ENCODE measurements around the gene ZNHIT2.
"Not testable (repeated sequence)": the region's sequence is repeated elsewhere in the genome, so short reads cannot be mapped to it uniquely, and the experiment has no call there.

Gene ZNHIT2

DNA sequence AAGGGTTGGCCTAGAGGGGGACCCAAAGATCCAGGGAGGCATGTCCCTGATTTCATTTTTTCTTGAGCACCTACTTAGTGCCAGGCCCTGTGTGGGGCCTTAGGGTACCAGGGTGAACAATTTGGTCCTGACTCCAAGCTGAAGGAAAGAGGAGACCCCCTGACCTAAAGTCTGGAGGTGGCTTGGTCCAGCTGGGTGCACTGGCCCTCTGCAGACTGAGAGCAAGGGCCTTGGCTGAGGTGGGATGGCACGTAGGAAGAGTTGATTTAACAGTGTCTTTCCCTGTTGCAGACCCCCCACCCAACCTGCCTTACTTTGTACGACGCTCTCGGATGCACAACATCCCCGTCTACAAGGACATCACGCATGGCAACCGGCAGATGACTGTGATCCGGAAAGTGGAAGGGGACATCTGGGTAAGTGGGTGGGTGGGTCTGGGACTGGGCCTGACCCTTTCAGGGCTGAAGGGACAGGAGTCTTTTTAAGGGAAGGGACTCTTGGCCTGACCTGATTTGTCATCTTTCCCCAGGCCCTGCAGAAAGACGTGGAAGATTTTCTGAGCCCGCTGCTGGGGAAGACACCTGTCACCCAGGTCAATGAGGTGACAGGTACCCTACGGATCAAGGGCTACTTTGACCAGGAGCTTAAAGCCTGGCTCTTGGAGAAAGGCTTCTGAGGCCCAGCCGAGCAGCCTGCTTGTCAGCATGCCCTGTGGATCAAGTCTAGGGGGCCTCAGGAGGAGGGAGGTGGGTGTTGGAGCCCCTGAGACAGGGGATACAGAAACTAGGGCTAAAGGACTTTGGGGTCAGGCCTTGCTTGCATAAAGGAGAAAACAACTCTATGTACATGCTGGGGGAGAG, 7.9 kb upstream of the ZNHIT2 start:
- H3K4me3 ChIP-seq (ENCODE audit: low read length), result no peak overlapping the region
- no peak for DNase-seq (ENCODE audit: low read depth)
- TF ChIP-seq, protein P1, sequence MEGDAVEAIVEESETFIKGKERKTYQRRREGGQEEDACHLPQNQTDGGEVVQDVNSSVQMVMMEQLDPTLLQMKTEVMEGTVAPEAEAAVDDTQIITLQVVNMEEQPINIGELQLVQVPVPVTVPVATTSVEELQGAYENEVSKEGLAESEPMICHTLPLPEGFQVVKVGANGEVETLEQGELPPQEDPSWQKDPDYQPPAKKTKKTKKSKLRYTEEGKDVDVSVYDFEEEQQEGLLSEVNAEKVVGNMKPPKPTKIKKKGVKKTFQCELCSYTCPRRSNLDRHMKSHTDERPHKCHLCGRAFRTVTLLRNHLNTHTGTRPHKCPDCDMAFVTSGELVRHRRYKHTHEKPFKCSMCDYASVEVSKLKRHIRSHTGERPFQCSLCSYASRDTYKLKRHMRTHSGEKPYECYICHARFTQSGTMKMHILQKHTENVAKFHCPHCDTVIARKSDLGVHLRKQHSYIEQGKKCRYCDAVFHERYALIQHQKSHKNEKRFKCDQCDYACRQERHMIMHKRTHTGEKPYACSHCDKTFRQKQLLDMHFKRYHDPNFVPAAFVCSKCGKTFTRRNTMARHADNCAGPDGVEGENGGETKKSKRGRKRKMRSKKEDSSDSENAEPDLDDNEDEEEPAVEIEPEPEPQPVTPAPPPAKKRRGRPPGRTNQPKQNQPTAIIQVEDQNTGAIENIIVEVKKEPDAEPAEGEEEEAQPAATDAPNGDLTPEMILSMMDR (conservative IDR thresholded peaks at IDR 0.05; ENCODE audit: low read length), result no peak

- no peak for DNase-seq (ENCODE audit: low read depth)
- H3K4me3 ChIP-seq (ENCODE audit: low read length), result no peak overlapping the region
- TF ChIP-seq, protein P1 (conservative IDR thresholded peaks at IDR 0.05; ENCODE audit: low read length), result no peak
Observed at GRCh38 chr11:65124480-65125196, 7.1 kb upstream of the ZNHIT2 start.

- TF ChIP-seq, protein P1 (conservative IDR thresholded peaks at IDR 0.05; ENCODE audit: low read length), result no peak
- H3K4me3 ChIP-seq (ENCODE audit: low read length), result peak within 1 kb of the TSS; percentile 98
- DNase-seq (ENCODE audit: low read depth), result peak; percentile 92
Observed at GRCh38 chr11:65121865-65122696, 4.6 kb upstream of the ZNHIT2 start, which contains the start of the genes FAU and MRPL49. Gene FAU, minus strand, starts transcription at chr11:65122134. Its CDS starts 321 bp downstream, at chr11:65121813. Gene MRPL49, plus strand, starts transcription at chr11:65122321. Its CDS starts 26 bp downstream, at chr11:65122347.

DNA sequence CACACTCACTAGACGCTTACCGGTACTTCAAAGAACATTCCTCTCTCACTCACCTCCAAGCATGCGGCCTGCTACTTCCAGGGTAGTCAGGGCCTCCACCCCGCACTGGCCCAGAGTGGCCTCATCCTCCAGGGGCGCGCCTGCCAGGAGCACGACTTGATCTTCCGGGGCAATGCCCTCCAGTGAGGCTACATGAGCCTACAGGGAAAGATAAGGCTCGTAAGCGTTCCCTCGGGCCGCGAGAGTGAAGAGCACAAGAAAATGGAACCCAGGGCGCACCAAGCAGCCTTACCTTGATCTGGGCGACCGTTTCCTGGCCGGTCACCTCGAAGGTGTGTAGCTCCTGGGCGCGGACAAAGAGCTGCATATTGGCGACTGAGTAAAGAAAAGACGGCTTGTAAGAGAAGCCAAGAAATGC, 4.0 kb upstream of the ZNHIT2 start:
- DNase-seq (ENCODE audit: low read depth), result no peak
- TF ChIP-seq, protein P1 (conservative IDR thresholded peaks at IDR 0.05; ENCODE audit: low read length), result no peak
- H3K4me3 ChIP-seq (ENCODE audit: low read length), result peak overlapping the region; percentile 98

DNA sequence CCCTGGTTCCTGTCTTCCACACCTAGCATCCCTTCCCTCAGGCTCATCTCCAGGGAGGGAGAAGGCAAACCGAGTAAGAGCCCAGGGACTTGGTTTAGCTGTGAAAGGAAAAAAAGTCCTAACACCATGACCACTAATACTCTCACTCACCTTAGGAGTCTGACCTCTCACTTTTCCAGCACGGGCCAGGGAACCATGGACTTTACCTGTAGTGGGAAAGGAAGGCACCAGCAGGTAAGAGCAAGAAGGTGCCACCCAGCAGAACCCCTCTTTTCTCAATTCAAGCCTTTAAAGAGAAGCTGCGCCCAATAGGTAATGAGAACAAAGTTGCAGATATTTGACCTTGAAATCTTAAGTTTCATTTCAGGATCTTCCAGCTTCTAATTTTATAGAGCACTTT, 3.3 kb upstream of the ZNHIT2 start:
- no peak for DNase-seq (ENCODE audit: low read depth)
- TF ChIP-seq, protein P1 (conservative IDR thresholded peaks at IDR 0.05; ENCODE audit: low read length), result no peak
- H3K4me3 ChIP-seq (ENCODE audit: low read length), result peak overlapping the region; percentile 98

DNA sequence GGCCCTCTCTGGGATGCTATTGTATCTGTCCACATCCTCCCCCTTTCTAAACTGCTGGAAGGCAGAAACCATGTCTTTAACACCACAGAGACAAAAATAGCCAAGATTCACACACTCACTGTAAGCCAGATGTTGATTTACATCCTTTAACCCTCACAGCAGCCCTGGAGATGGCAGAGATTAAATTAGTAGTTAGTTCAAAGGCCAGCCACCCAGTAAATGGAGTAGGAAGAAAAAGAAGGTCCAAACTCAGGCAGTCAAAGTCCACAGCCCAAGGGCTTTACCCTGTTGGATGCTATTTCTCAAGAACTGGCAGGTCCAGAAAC, 2.1 kb upstream of the ZNHIT2 start:
- TF ChIP-seq, protein P1 (conservative IDR thresholded peaks at IDR 0.05; ENCODE audit: low read length), result no peak
- DNase-seq (ENCODE audit: low read depth), result no peak
- no peak overlapping the region for H3K4me3 ChIP-seq (ENCODE audit: low read length)

- DNase-seq (ENCODE audit: low read depth); H3K4me3 ChIP-seq (ENCODE audit: low read length): not testable (repeated sequence)
Observed at GRCh38 chr11:65118891-65119669, 1.6 kb upstream of the ZNHIT2 start.

All from AG10803 (cell line).